ENCODE measurements around the gene EGLN1. TPM values are rescaled to one million over a fixed set of nuclear protein-coding genes. Genes with fewer than 3 reads are reported as not detected.

Gene EGLN1
- total and polyA plus RNA-seq, 10 of the 15 experiments (the other 5 are each of a cell fraction or from before 2014, with no cell fraction given), result 2.4 to 46.6 (median 8.7) TPM

DNA sequence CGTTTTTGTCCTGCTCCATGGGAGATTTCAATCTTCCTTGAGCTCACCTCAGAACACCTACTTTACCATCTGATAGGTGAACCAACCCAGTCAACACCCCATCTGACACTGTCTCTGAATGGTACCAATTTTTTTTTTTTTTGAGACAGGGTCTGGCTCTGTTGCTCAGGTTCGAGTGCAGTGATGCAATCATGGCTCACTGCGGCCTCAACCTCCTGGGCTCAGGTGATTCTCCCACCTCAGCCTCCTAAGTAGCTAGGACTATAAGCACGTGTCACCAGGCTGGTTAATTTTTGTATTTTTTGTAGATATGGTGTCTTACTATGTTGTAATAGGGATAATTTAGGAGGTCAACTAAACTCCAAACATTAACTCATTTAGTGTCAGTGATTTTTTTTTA is 47.7 kb downstream of the EGLN1 start:
- H3K27ac ChIP-seq (ENCODE audit: control insufficient read depth, insufficient read depth), result no peak overlapping the region
- ChIA-PET RAD21 (ENCODE audit: unreplicated experiment) (no interaction called here), CTCF (interaction anchor here (0.8 to 1.9 kb wide), 6 partner anchors 8 to 161 kb away, joined by 3 to 4 read pairs (median 4); no protein-coding TSS in a partner anchor), SMC1A (ENCODE audit: uncharacterized antibody, unreplicated experiment) (interaction anchor here (1.0 to 1.9 kb wide), 6 partner anchors 12 to 184 kb away, joined by 3 to 9 read pairs (median 4); no protein-coding TSS in a partner anchor), POLR2A (no interaction called here)
- TF ChIP-seq ATF7 (IDR thresholded peaks at IDR 0.05; ENCODE audit: low read depth), result no peak
- TF ChIP-seq SUPT20H (IDR thresholded peaks at IDR 0.05; ENCODE audit: borderline replicate concordance, control insufficient read depth, low read depth, low read length), result no peak
- TF ChIP-seq NFYA (IDR thresholded peaks at IDR 0.05; ENCODE audit: borderline replicate concordance, low read depth, low read length), result no peak
- no peak for TF ChIP-seq BHLHE40 (IDR thresholded peaks at IDR 0.05; ENCODE audit: borderline replicate concordance in 1 of 2, low read depth in 2 of 2, low read length in 1 of 2)
- no peak for TF ChIP-seq POLR2AphosphoS5 (IDR thresholded peaks at IDR 0.05; ENCODE audit: low read length)
- TF ChIP-seq ZNF217 (IDR thresholded peaks at IDR 0.05), result no peak
- TF ChIP-seq IRF3 (IDR thresholded peaks at IDR 0.05), result no peak
- no peak for TF ChIP-seq USF2 (IDR thresholded peaks at IDR 0.05; ENCODE audit: borderline replicate concordance, low read depth, low read length)
- TF ChIP-seq CREM (IDR thresholded peaks at IDR 0.05; ENCODE audit: low read depth), result no peak
- H4K20me1 ChIP-seq (ENCODE audit: control insufficient read depth, insufficient read depth), result no peaks in the 10 kb centered on the region; the same call in 1 of the 2 replicates
- BruUV-seq (replicated peaks), result no TSS peak
- H2AFZ ChIP-seq (ENCODE audit: control insufficient read depth, low read depth, low read length), result no peak overlapping the region
- no peaks in the 10 kb centered on the region for H3K27me3 ChIP-seq (replicated peaks in 1 of 2; ENCODE audit: control insufficient read depth in 2 of 2, insufficient read depth in 2 of 2, low read length in 1 of 2)
- FAIRE-seq, result no peak
- in situ Hi-C loops (cut with MboI) (no loop called here), intact Hi-C loops (cut with micrococcal nuclease; ENCODE audit: unreplicated experiment) (no loop called here)
- H3K36me3 ChIP-seq (ENCODE audit: control insufficient read depth in 2 of 2, insufficient read depth in 2 of 2, low read length in 1 of 2), result peaks cover 0 to 6% of the 10 kb centered on the region in 2 experiments; a peak in 2 of 4 replicates
- no peak overlapping the region for H3K9ac ChIP-seq (ENCODE audit: control insufficient read depth, insufficient read depth, low read length)
- H3K4me2 ChIP-seq (ENCODE audit: control insufficient read depth, insufficient read depth), result no peak overlapping the region
- DNase-seq (ENCODE audit: low read depth, low spot score), result no peak
- no peak for ATAC-seq
- H3K4me3 ChIP-seq, result no peak overlapping the region
- H3K9me3 ChIP-seq (replicated peaks; ENCODE audit: control insufficient read depth, insufficient read depth, low read length), result no peaks in the 10 kb centered on the region
- H3K79me2 ChIP-seq (ENCODE audit: control insufficient read depth, insufficient read depth, low read length), result peaks cover 19% of the 10 kb centered on the region
- peaks cover 7% of the 10 kb centered on the region; the same call in 1 of the 2 replicates for H3K4me1 ChIP-seq (ENCODE audit: control insufficient read depth, insufficient read depth, low read length)
- WGBS (ENCODE audit: insufficient coverage, insufficient replicate concordance, low lambda C conversion rate, missing lambda C conversion rate), result 80% methylated on average over 4 of the region's 4 CpGs

Measured in GM12878 (cell line).